Stimulated activated CD8-positive, alpha-beta memory T cell treated with anti-CD3 and anti-CD28 coated beads, Interleukin-4, amount 100 ng/mL, for 48 hours (primary cell): ENCODE results near the gene RAD1.

Experiments
- DNase-seq: peaks from one replicate; pipeline ENCODE4 v3.0.0-alpha.2; 2020

RAD1 gene

GRCh38 chr5:34858790-34859189 is 56.5 kb downstream of the RAD1 start:
- DNase-seq, result no peak

- DNase-seq, result no peak
Measured at GRCh38 chr5:34857894-34858293, 57.4 kb downstream of the RAD1 start.

- DNase-seq, result no peak
Measured at GRCh38 chr5:34857161-34857560, 58.1 kb downstream of the RAD1 start.
